Activated T-cell treated with anti-CD3 and anti-CD28 coated beads for 48 hours (primary cell): Measurements from ENCODE around the gene LCNL1.

Experiments used
- DNase-seq: peaks from one replicate; pipeline ENCODE4 v3.0.0-alpha.2; 2020; ENCODE audit warnings: low read depth

The LCNL1 gene

DNA sequence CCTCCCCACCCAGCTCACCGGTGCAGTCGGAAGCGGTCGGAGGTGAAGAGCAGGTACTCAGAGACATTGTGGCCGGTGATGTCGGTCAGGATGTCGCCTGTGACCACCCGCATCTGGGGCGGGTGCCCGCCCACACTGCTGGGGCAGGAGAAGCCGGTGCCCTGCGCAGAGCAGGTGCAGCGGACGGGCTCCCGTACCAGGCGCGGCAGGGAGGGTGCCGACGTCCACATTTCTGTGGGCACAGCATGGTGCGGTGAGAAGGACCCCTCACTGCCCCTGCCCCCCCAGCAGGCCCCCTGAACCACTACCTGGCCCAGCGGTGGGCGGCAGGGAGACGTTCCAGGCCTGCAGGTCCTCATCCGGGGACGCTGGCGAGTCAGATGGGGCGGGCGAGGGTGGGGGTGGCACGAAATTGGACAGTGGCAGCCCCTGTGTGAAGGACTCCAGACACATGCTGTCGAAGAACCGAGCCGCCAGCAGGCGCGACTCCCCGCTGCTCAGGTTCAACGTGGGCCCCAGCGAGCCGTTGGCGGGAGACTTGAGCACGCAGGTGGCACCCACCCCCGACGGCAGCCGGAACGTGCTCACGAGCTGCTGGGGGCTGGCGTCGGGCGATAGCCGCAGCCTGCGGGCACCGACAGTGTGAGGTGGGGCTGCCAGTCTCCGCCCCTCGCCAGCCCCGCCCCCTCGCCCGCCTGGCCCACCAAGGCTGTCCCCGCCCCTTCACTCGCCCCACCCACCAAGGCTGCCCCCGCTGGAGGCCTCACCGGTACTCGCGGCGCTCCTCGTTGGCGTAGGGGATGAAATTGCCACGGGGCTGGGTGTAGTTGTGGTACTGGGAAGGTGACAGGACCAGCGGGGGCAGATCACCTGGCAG is 30.1 kb downstream of the LCNL1 start:
- DNase-seq: no peak

DNA sequence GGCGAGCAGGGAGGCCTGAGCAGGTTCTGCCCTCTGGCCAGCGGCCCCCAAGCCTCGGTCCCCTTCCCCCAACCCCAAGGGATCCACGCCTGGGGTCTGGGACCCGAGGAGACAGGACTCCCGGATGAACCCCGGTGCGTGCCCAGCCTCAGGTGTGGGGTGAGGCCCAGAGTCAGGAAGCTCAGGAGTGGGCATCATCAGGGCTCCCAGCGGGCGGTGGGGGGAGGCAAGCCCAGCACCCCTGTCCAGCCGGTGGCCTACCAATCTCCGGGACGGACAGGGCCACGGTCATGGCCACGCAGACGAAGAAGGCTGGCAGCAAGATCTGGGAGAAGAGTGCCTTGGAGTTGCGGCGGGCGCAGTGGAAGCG is 30.8 kb downstream of the LCNL1 start:
- DNase-seq: no peak

DNA sequence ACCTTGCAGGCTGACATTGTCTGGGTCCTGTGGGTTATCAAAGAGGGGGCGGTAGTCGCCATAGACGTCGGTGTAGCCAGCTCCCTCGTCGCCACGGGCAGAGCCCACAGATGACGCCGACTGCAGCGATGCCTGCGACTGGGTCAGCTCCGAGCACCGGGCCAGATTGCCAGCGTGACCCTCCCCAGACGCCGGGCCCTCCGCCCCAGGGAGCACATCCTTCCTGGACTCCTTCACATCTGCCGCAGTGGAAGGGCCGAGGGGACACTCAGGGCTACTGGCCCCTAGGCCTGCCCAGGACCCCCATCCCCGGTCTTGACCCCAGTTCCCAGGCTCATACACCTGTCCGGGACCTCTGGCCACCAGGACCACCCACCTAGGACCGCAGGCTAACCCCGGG is 31.4 kb downstream of the LCNL1 start:
- DNase-seq: no peak

DNA sequence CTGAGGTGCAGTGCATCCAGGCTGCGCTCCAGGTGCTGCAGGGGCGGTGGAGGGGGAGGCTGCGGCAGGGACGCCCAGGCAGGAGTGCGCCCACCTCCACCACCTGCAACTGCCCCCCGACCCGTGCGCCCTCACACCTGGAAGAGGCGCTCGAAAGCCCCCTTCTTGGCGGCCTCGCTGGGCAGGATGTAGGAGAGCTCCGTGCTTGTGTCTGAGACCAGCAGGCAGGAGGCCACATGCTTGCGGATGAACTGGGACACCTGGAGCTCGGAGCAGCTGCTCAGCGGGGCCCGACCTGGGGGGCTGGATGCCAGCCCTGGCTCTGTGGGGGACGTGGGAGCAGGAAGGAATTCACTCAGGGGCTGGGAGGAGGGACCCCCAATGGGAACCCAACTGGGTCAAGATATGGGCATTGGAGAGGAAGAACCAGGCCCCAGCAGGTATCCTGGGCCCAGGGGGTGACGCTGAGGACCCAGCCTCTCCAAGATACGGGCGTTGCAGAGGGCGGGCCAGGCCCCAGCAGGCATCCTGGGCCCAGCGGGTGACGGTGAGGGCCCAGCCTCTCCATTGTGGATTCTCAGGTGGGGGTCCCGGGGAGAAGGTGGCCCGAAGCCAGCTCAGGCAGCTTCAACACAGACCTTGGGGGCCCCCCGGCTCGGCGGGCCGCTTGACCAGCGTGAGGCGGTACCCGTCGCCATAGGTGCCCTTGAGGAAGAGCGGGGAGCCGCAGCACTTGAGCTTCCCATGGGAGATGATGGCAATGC is 32.2 kb downstream of the LCNL1 start:
- no peak for DNase-seq

DNA sequence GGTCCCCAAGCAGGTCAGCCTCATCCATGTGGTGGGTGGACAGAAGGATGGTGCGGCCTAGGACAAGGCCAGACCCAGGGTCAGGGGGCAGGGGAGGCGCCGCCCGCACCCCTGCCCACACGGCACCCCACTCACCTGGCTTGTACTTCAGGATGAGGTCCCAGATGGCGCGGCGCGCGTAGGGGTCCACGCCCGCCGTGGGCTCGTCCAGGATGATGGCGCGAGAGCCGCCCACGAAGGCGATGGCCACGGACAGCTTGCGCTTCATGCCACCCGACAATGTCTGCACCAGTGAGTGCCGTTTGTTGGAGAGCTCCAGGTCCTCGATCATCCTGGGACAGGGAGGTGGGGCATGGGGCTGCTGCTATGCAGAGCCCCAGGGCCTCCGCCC is 32.7 kb downstream of the LCNL1 start:
- DNase-seq: no peak

DNA sequence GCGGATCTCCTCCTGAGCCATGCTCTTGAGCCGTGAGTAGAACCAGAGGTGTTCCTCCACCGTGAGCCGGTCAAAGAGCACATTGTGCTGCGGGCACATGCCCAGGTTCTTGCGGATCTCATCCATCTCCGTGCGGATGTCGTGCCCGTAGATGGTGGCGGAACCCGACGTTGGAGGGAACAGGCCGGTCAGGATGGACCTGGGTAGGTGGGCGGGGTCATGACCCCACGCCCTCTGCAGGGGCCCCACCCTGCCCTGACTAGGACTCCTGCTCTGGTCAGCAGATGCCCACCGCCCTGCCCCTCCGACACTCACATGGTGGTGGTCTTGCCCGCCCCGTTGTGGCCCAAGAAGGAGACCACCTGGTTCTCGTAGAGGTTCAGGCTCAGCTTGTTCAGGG is 33.2 kb downstream of the LCNL1 start:
- no peak for DNase-seq

DNA sequence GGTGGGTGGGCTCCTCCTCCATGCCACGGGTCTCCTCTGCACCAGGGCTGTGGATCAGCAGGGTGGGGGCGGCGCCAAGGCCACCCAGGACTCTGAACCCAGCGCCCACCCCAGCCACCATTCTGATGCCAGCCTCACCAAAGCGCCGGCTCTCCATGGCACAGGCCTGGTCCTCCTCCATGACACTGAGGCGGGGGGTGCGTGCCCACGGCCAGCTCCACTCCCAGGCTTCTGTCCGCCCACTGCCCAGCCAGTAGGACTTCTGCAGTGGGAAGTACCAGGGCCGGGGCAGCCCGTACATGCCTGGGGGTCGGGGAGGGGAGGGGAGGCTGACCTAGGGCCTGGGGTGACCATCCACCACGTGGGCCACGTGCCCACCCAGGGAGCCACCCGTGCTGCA is 33.6 kb downstream of the LCNL1 start:
- no peak for DNase-seq

DNA sequence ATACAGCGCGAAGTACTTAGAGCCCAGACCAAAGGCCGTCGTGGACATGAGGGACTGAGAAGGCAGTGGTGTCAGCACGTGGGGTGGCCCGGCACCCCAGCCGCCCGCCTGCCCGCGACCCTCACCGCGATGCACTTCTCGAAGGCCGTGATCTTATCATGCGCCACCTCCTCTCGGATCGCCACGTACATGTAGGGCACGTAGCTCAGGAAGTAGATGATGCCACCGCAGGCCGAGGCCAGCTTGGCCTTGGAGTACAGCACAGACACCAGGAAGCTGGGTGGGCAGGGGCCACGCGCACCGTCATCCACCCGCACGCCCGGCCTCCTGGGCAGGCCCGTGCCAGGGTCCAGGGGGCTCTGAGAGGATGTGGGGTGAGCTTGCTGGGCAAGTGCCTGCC is 34.3 kb downstream of the LCNL1 start:
- no peak for DNase-seq

DNA sequence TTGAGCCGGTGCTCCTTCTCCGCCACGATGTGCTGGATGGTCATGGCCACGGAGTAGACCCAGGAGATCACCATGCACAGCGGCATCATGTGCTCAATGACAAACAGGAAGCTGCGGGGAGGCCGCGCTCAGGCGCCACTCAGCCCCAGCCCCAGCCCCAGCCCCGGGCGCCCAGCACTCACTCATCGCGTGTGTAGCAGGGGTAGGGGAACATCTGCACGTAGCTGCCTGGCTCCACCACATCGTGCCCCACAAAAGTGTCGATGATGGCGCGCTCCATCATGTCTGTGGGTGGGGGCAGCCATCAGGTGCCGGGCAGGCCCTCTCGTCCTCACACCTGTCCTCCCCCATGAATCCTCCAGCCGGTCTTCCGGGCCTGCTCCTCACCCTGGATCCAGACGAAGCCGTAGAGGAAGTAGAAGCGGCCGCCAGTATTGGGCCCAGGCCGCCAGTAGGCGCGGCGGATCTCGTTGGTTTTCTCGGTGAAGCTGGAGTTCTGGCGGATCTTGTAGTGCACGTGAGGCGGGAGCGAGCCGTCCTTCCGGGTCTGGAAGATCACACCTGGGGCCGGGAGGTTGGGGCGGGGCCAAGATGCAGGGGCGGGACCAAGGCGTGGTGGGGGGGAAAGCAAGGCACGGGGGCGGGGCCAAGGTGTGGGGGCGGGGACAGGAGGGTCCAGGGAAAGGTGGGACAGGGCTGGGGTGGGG is 35.2 kb downstream of the LCNL1 start:
- no peak for DNase-seq

DNA sequence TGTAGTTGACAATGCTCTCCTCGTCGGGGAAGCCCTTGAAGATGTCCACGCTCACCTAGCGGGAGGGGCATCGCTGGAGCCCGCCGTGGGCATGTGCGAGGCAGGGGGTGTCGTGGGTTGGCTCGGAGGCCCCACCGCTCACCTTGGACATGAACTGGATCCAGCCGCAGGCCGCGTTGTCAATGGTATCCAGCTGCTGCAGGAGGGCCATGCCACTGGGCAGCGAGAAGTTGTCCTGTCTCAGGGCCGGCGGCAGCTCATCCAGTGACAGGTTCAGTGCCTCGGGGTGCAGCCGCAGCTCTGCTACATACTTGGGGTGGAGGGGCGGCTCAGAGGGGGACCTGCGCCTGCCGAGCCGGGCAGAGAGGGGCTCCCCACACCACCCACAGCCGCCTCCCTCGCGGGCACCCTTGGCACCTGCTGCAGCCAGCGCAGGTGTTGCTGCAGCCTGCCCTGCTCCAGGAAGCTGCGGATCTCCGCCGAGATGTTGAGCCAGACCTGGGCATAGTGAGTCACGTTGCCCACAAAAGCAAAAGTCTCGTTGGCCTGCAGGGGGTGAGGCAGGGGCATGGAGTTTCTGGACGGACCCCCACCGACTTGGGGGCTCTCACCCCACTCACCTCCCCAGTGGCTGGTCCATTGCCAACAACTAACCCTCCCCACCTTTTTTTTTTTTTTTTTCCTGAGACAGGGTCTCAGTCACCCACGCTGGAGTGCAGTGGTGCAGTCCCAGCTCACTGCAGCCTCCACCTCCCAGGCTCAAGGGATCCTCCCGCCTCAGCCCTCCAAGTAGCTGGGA is 36.2 kb downstream of the LCNL1 start:
- no peak for DNase-seq

DNA sequence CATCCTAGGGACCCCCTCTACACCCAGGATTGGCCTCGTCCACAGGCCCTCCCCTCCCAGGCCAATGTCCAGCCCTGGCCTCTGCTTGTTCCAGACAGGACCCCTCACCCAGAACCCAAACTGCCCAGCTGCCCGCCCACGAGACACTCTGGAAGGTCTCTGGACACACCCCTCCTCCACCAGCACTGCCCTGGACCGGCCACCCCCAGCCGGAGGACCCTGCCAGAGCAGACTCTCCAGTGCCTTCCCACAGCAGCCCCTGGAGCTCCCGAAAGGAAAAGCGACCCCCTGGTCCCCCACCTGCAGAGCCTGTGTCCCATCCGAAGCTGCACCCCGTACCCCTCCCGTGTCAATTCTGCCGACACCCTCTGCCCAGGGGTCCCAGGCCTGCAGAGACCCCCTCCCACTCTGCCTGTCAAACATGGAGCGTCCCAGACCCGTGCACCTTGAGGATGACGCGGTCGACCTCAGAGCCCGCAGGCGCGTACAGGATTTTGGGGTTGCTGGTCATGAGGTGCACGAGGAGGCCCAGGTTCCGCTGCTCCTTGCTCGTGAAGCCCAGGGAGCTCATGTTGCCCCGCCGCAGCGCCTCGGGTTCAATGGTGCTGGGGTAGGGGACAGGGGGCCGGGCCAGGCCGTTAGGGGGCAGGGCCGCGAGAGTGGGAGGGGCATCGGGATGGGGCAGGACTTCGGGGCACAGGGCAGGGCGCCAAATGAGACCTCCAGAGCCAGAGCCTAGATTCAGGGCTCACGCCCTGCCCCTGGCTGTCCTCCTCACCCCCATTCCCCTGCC is 37.3 kb downstream of the LCNL1 start:
- no peak for DNase-seq

DNA sequence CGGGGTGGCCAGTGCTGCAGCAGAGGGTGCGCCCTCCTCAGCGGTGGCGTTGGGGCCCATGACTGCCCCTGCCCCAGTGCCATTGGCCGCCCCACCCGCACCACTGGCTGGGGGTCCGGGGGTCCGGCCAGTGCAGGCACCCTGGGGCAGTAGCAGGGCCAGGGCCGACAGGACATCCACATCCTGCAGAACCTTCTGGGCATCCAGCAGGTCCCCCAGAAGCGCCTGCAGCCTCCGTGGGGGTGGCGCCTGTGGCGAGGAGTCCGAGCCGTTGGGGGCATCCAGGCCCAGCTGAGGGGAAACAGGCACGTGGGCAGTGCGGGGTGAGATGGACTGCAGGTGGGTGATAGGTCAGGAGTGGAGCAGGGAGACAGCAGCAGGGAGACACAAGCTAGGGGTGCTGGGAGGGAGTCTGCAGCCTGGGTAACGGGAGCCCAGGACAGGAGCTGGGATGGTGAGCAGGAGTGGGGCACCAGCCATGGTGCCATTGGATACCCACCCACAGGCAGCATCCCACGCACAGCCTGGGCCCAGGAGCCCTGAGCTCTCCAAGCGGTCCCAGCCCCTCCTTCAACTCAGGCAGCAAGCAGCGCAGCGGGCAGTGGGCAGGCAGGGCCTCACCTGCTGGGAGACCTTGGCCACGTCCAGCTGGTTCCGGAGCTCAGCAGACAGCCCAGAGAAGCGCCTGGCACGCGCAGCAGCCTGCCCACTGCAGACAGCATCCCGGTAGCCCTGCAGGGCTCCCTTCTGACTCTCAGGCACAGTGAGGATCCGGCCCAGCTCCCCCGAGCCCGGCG is 38.2 kb downstream of the LCNL1 start:
- DNase-seq: no peak

DNA sequence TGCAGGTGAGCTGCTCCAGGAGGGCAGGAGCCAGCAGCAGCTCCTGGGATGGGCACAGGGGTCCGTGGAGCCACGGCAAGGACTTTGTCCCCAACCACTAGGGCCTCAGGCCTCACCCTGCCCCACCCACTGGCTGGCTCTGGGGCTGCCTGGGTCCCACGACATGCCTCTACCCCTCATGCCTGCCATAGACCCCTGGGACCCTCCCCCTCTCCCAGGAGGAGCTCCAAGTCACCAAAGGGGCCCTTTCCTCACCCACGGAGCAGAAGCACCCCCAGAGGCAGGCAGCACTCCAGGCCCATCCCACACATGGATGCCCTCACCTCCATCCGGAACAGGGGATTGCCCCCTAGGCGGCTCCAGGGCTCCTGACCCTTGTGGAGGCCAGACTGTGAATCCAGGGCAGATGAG is 38.8 kb downstream of the LCNL1 start:
- no peak for DNase-seq

DNA sequence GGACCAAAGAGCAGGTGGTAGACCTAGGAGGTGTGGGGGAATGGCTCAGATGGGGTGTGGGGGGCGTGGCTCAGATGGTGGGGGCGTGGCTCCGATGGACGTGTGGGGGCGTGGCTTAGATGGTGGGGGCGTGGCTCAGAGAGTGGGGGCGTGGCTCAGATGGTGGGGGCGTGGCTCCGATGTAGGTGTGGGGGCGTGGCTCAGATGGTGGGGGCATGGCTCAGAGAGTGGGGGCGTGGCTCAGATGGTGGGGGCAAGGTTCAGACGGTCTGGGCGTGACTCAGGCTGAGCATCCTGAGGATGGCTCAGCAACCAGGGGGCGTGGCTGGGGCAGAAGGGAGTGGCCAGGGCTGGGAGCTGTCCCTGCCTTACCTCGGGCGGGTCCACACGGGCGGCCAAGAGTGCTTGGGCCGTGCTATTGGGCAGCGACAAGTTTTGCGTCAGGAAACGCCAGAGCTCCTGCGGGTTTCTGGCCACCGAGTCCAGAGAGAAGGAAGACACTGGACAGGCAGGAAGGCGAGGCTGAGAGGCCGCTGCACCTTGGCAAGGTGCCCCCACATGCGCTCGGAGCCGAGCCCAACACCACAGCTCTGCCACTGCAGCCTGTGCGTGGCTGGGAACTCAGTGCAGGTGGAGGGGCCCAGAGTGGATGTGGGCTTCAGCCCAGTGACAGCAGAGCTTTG is 39.3 kb downstream of the LCNL1 start:
- peak; percentile 80 for DNase-seq

DNA sequence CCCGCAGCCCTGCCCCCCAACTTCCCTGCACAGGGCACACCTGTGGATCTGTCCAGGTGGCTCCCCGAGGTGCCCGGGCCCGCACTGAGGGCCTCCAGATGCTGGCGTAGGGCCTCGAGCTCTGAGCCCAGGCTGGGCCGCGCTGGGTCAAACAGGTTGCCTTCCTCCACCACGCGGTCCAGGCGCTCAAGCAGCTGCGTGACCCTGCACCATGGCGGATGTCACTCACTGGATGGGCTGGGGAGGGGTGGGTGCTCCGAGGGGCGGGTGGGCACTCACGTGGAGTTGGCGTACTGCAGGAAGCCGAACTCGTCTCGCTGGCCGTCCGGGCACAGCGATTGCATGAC is 39.8 kb downstream of the LCNL1 start:
- DNase-seq: no peak

DNA sequence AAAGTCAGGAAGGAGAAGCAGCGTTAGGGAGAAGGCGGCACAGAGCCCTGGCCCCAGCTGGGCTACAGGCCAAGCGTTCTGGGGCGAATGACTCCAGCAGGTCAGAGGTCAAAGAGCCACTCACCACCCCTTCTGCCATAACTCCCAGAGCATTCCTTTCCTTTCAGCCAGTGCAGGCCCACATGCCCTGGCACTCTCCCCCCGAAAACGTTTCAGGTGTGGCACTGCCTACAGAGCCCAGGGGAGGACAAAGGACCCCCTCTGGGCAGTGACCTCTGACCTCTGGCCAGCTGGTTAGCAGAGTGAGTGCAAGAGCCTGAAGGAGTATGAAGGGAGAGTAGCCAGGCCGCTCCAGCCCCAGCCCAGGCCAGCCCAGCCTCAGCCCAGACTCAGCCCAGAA is 40.4 kb downstream of the LCNL1 start:
- DNase-seq: no peak

DNA sequence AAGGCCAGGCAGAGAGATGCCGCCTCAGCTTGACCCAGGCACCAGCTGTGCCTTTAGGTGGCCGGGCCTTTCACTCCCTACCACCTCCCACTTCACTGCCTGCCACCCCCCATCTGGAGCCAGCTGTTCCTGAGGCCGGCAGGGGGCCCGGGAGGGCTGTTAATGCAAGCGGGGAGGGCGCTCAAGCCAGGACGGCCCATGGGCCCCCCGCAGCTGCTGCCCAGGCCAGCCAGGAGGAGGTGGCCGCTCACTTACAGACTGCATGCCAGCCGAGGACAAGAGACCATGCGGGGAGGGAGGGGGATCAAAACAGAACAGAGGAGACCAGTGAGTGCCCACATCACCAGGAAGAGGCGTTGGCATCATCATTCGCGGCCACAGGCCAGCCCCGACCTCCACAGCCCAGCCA is 40.8 kb downstream of the LCNL1 start:
- DNase-seq: no peak

DNA sequence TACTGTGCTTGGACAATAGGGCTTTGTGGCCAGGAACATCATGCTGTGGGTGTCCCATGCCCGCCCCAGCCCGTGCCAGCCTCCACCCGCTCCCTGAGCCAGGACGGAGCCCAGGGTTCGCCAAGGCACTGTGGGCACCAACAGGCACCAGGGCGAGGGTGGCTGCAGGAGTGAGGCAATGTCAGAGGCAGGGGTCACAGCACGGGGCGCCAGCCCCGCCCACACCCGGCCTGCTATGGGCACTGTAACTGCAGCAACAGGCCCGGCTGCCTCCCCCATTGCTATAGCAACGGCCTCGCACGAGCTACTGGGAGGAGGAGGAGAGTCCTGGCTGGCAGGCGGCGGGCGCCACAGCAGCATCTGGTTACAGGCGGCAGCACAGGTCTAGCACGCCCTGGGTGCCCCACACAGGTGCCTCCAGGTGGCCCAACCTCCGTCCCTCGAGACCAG is 42.7 kb downstream of the LCNL1 start:
- DNase-seq: no peak

DNA sequence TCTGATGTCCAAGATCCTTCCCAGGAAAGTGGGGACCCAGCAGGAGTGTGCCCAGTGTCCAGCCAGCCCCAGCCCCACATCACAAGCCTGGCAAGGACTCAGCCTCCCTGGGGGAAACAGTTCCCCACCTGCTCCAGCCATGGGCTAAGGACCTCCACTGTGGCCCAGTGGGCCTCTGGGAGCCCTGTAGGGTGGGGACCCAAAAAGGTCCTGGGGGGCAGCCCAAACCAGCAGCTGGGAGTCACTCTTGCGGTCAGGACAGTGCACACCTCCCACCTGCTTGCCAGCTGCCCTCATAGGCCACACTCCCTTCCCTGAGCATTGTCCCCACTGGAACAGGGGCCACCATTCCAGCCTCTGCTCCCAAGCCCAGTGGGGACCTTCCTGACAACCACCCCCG is 43.6 kb downstream of the LCNL1 start:
- no peak for DNase-seq

DNA sequence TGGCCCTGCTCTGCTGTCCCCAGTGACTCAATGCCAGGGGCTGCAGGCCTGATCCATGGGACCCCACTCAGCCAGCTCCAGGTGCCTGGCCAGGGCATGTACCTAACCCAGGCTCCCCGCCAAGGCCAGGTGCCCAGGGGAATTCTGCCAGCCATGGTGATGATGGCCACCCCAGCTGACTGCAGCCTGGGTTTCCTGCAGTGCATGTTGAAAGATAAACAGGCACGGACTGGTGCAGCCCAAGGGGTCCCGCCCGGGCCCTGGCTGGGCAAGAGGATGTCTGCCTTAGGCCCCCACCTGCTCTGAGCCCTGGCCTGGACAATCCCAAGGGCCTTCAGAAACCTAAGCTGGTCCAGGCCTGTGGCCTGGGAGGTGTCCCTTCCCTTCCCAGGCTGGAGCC is 44.0 kb downstream of the LCNL1 start:
- no peak for DNase-seq
